Muscle layer of colon (tissue), 2 donors: Measurements from ENCODE around the gene FBXO2.

Source experiments
- H3K27ac ChIP-seq: one replicate; pipeline ENCODE4 v1.7.0; 2013; ENCODE audit warnings: low read depth, mild to moderate bottlenecking, low read length, moderate library complexity
- H3K27me3 ChIP-seq, 2 donors: one replicate each; pipeline ENCODE4 v1.7.0; 2013; ENCODE audit warnings: low read length in 2 of 2, mild to moderate bottlenecking in 2 of 2; ENCODE audit not compliant: insufficient read depth in 2 of 2, control insufficient read depth in 1 of 2
- H3K36me3 ChIP-seq: one replicate; pipeline ENCODE4 v1.7.0; 2013; ENCODE audit warnings: mild to moderate bottlenecking, low read length; ENCODE audit not compliant: insufficient read depth
- H3K4me1 ChIP-seq: one replicate; pipeline ENCODE4 v1.7.0; 2013; ENCODE audit warnings: mild to moderate bottlenecking, low read length; ENCODE audit not compliant: insufficient read depth
- H3K4me3 ChIP-seq, 2 donors: one replicate each; pipeline ENCODE4 v1.7.0; 2013; ENCODE audit warnings: low read length in 2 of 2, low read depth in 1 of 2, mild to moderate bottlenecking in 1 of 2, moderate library complexity in 1 of 2
- H3K9ac ChIP-seq: one replicate; pipeline ENCODE4 v1.7.0; 2013; ENCODE audit warnings: low read length
- H3K9me3 ChIP-seq: one replicate; pipeline ENCODE4 v1.7.0; 2013; ENCODE audit warnings: mild to moderate bottlenecking, low read length
- donor health status: abdominal sarcoma.
- donor health status: Adenocarcinoma of cecum.

FBXO2 gene

GRCh38 chr1:11680270-11681070 lies 26.2 kb upstream of the FBXO2 start:
- Histone ChIP-seq H3K27me3 (no peaks in the 10 kb centered on the region), H3K9ac (peak overlapping the region; percentile 27), H3K4me3 (peak overlapping the region; percentile 84), H3K27ac (peak overlapping the region; percentile 73), H3K4me1 (peaks cover 4% of the 10 kb centered on the region), H3K36me3 (peaks cover 8% of the 10 kb centered on the region), H3K9me3 (no peaks in the 10 kb centered on the region)

- H3K27ac ChIP-seq, result no peak overlapping the region
- H3K36me3 ChIP-seq, result peaks cover 20% of the 10 kb centered on the region
- no peaks in the 10 kb centered on the region for H3K9me3 ChIP-seq
- no peak overlapping the region for H3K9ac ChIP-seq
- H3K4me1 ChIP-seq, result peaks cover 4% of the 10 kb centered on the region
- H3K27me3 ChIP-seq, result no peaks in the 10 kb centered on the region
- no peak overlapping the region for H3K4me3 ChIP-seq
Observed at GRCh38 chr1:11678442-11678841, 24.2 kb upstream of the FBXO2 start.

GRCh38 chr1:11676386-11677103 lies 22.3 kb upstream of the FBXO2 start:
- Histone ChIP-seq H3K27me3 (no peaks in the 10 kb centered on the region), H3K4me3 (no peak overlapping the region), H3K36me3 (peaks cover 20% of the 10 kb centered on the region), H3K9me3 (no peaks in the 10 kb centered on the region), H3K9ac (no peak overlapping the region), H3K4me1 (peaks cover 4% of the 10 kb centered on the region), H3K27ac (no peak overlapping the region)

GRCh38 chr1:11675325-11675724 lies 21.1 kb upstream of the FBXO2 start:
- Histone ChIP-seq H3K4me1 (peaks cover 3% of the 10 kb centered on the region), H3K27me3 (no peaks in the 10 kb centered on the region), H3K27ac (no peak overlapping the region), H3K36me3 (peaks cover 20% of the 10 kb centered on the region), H3K4me3 (no peak overlapping the region), H3K9ac (no peak overlapping the region), H3K9me3 (no peaks in the 10 kb centered on the region)

- H3K27me3 ChIP-seq, result no peaks in the 10 kb centered on the region
- H3K4me3 ChIP-seq, result no peak overlapping the region
- no peak overlapping the region for H3K9ac ChIP-seq
- peaks cover 20% of the 10 kb centered on the region for H3K36me3 ChIP-seq
- H3K4me1 ChIP-seq, result no peaks in the 10 kb centered on the region
- H3K27ac ChIP-seq, result no peak overlapping the region
- no peaks in the 10 kb centered on the region for H3K9me3 ChIP-seq
Observed at GRCh38 chr1:11674488-11674887, 20.3 kb upstream of the FBXO2 start.

GRCh38 chr1:11673089-11673769 lies 19.0 kb upstream of the FBXO2 start:
- H3K27ac ChIP-seq, result no peak overlapping the region
- no peaks in the 10 kb centered on the region for H3K9me3 ChIP-seq
- no peaks in the 10 kb centered on the region for H3K27me3 ChIP-seq
- no peak overlapping the region for H3K9ac ChIP-seq
- no peak overlapping the region for H3K4me3 ChIP-seq
- peaks cover 20% of the 10 kb centered on the region for H3K36me3 ChIP-seq
- H3K4me1 ChIP-seq, result no peaks in the 10 kb centered on the region

- no peak overlapping the region for H3K27ac ChIP-seq
- H3K9ac ChIP-seq, result no peak overlapping the region
- no peak overlapping the region for H3K4me3 ChIP-seq
- no peaks in the 10 kb centered on the region for H3K9me3 ChIP-seq
- peaks cover 20% of the 10 kb centered on the region for H3K36me3 ChIP-seq
- no peaks in the 10 kb centered on the region for H3K4me1 ChIP-seq
- H3K27me3 ChIP-seq, result no peaks in the 10 kb centered on the region
Observed at GRCh38 chr1:11671544-11672286, 17.5 kb upstream of the FBXO2 start.

GRCh38 chr1:11671205-11671543 lies 16.9 kb upstream of the FBXO2 start:
- no peak overlapping the region for H3K9ac ChIP-seq
- no peaks in the 10 kb centered on the region for H3K4me1 ChIP-seq
- no peaks in the 10 kb centered on the region for H3K27me3 ChIP-seq
- H3K27ac ChIP-seq, result no peak overlapping the region
- no peak overlapping the region for H3K4me3 ChIP-seq
- H3K9me3 ChIP-seq, result no peaks in the 10 kb centered on the region
- H3K36me3 ChIP-seq, result peaks cover 19% of the 10 kb centered on the region

GRCh38 chr1:11670747-11671146 lies 16.5 kb upstream of the FBXO2 start:
- no peak overlapping the region for H3K27ac ChIP-seq
- H3K4me1 ChIP-seq, result no peaks in the 10 kb centered on the region
- peaks cover 14% of the 10 kb centered on the region for H3K36me3 ChIP-seq
- no peaks in the 10 kb centered on the region for H3K9me3 ChIP-seq
- no peak overlapping the region for H3K9ac ChIP-seq
- H3K4me3 ChIP-seq, result no peak overlapping the region
- H3K27me3 ChIP-seq, result no peaks in the 10 kb centered on the region

GRCh38 chr1:11668516-11668915 lies 14.3 kb upstream of the FBXO2 start:
- H3K9me3 ChIP-seq, result no peaks in the 10 kb centered on the region
- no peak overlapping the region for H3K4me3 ChIP-seq

More at GRCh38 chr1:11668516-11668915, 14.3 kb upstream of the FBXO2 start:
- H3K27ac ChIP-seq, result no peak overlapping the region
- H3K36me3 ChIP-seq, result no peaks in the 10 kb centered on the region
- no peak overlapping the region for H3K9ac ChIP-seq
- H3K27me3 ChIP-seq, result no peaks in the 10 kb centered on the region
- no peaks in the 10 kb centered on the region for H3K4me1 ChIP-seq
